H9 (cell line): Measurements from ENCODE around the gene PKD1. TPM values are rescaled to one million over a fixed set of nuclear protein-coding genes. Genes with fewer than 3 reads are reported as not detected.

Source experiments
- DNase-seq: peaks from one replicate; pipeline ENCODE4 v3.0.0-alpha.2; 2017
- H2AFZ ChIP-seq: one replicate; pipeline ENCODE4 v1.6.1; 2013; ENCODE audit warnings: mild to moderate bottlenecking, low read length, control low read depth, moderate library complexity
- H2AK5ac ChIP-seq: 2 replicates; pipeline ENCODE4 v1.6.1; 2013; ENCODE audit warnings: low read length, control low read depth, mixed read lengths; ENCODE audit not compliant: insufficient read length
- H2BK120ac ChIP-seq: one replicate; pipeline ENCODE4 v1.6.1; 2013; ENCODE audit warnings: low read depth, mild to moderate bottlenecking, low read length, control low read depth, inconsistent platforms; ENCODE audit not compliant: poor library complexity, severe bottlenecking
- H2BK12ac ChIP-seq: 2 replicates; pipeline ENCODE4 v1.6.1; 2013; ENCODE audit warnings: low read length, control low read depth, mixed read lengths, low read depth; ENCODE audit not compliant: insufficient read length
- H2BK15ac ChIP-seq: 2 replicates; pipeline ENCODE4 v1.6.1; 2013; ENCODE audit warnings: low read depth, low read length, control low read depth
- H2BK20ac ChIP-seq: one replicate; pipeline ENCODE4 v1.6.1; 2013; ENCODE audit warnings: low read depth, mild to moderate bottlenecking, low read length, control low read depth, inconsistent platforms; ENCODE audit not compliant: poor library complexity, severe bottlenecking
- H2BK5ac ChIP-seq: 2 replicates; pipeline ENCODE4 v1.6.1; 2013; ENCODE audit warnings: low read length, control low read depth, mixed read lengths; ENCODE audit not compliant: insufficient read length
- H3K14ac ChIP-seq: 2 replicates; pipeline ENCODE4 v1.6.1; 2013; ENCODE audit warnings: low read length, control low read depth; ENCODE audit not compliant: insufficient read depth
- H3K18ac ChIP-seq: 2 replicates; pipeline ENCODE4 v1.6.1; 2013; ENCODE audit warnings: low read depth, mild to moderate bottlenecking, mixed read lengths, low read length, control low read depth; ENCODE audit not compliant: insufficient read length
- H3K23ac ChIP-seq: 2 replicates; pipeline ENCODE4 v1.6.1; 2013; ENCODE audit warnings: low read length, control low read depth, mixed read lengths, low read depth; ENCODE audit not compliant: insufficient read length
- H3K23me2 ChIP-seq: 2 replicates; pipeline ENCODE4 v1.6.1; 2013; ENCODE audit warnings: low read depth, mild to moderate bottlenecking, mixed read lengths, low read length, control low read depth; ENCODE audit not compliant: insufficient read length, poor library complexity, severe bottlenecking
- H3K27ac ChIP-seq: 2 replicates; pipeline ENCODE4 v1.5.1; 2013; ENCODE audit warnings: low read length, control low read depth, mixed read lengths, low read depth; ENCODE audit not compliant: insufficient read length
- H3K27me3 ChIP-seq: 2 replicates; pipeline ENCODE4 v1.6.1; 2013; ENCODE audit warnings: low read length, control low read depth, inconsistent platforms; ENCODE audit not compliant: insufficient read depth
- H3K4ac ChIP-seq: 2 replicates; pipeline ENCODE4 v1.6.1; 2013; ENCODE audit warnings: low read depth, mild to moderate bottlenecking, control low read depth, inconsistent platforms, low read length, moderate library complexity
- H3K4me1 ChIP-seq: 2 replicates; pipeline ENCODE4 v1.6.1; 2013; ENCODE audit warnings: low read length, control low read depth, inconsistent platforms; ENCODE audit not compliant: insufficient read depth
- H3K4me2 ChIP-seq: 2 replicates; pipeline ENCODE4 v1.6.1; 2013; ENCODE audit warnings: low read length, control low read depth, mixed read lengths; ENCODE audit not compliant: insufficient read length, insufficient read depth
- H3K56ac ChIP-seq: 2 replicates; pipeline ENCODE4 v1.6.1; 2013; ENCODE audit warnings: low read depth, mild to moderate bottlenecking, mixed read lengths, low read length, control low read depth; ENCODE audit not compliant: insufficient read length
- H3K79me1 ChIP-seq: 2 replicates; pipeline ENCODE4 v1.6.1; 2013; ENCODE audit warnings: low read depth, mild to moderate bottlenecking, moderate library complexity, low read length, control low read depth, inconsistent platforms; ENCODE audit not compliant: insufficient read depth, poor library complexity, severe bottlenecking
- H3K79me2 ChIP-seq: 2 replicates; pipeline ENCODE4 v1.6.1; 2013; ENCODE audit warnings: low read length, control low read depth, inconsistent platforms; ENCODE audit not compliant: insufficient read depth
- H3K9ac ChIP-seq: 2 replicates; pipeline ENCODE4 v1.6.1; 2013; ENCODE audit warnings: low read length, control low read depth, mixed read lengths; ENCODE audit not compliant: insufficient read length; ENCODE audit errors: extremely low read depth
- H3K9me3 ChIP-seq: one replicate; pipeline ENCODE4 v1.6.1; 2013; ENCODE audit warnings: low read depth, low read length, inconsistent platforms; ENCODE audit not compliant: control insufficient read depth
- H3T11ph ChIP-seq: one replicate; pipeline ENCODE4 v1.6.1; 2013; ENCODE audit warnings: mild to moderate bottlenecking, low read length, control low read depth, inconsistent platforms
- H4K20me1 ChIP-seq: one replicate; pipeline ENCODE4 v1.6.1; 2013; ENCODE audit not compliant: control insufficient read depth, insufficient read length, insufficient read depth
- H4K5ac ChIP-seq: 2 replicates; pipeline ENCODE4 v1.6.1; 2013; ENCODE audit warnings: low read depth, mild to moderate bottlenecking, mixed read lengths, low read length, control low read depth; ENCODE audit not compliant: insufficient read length
- H4K8ac ChIP-seq: replicated peaks from 2 replicates; pipeline ENCODE4 v1.6.1; 2013; ENCODE audit warnings: low read length, control low read depth, mixed read lengths, low read depth; ENCODE audit not compliant: insufficient read length
- H4K91ac ChIP-seq: 2 replicates; pipeline ENCODE4 v1.6.1; 2013; ENCODE audit warnings: low read depth, mild to moderate bottlenecking, moderate library complexity, mixed read lengths, low read length, control low read depth; ENCODE audit not compliant: insufficient read length
- H3K27ac Mint-ChIP-seq, 3 experiments: 2 replicates in 2 of 3; 3 replicates in 1 of 3; pipeline ENCODE4 v1.8.0; 2020 to 2021; ENCODE audit warnings: mixed read lengths in 3 of 3, mild to moderate bottlenecking in 1 of 3, moderate library complexity in 1 of 3
- H3K27me3 Mint-ChIP-seq: 2 replicates; pipeline ENCODE4 v1.8.0; 2021; ENCODE audit warnings: low read depth, mild to moderate bottlenecking, moderate library complexity, mixed read lengths
- H3K36me3 Mint-ChIP-seq, 3 experiments: 2 replicates in 2 of 3; 3 replicates in 1 of 3; pipeline ENCODE4 v1.8.0; 2020 to 2021; ENCODE audit warnings: low read depth in 3 of 3, mixed read lengths in 3 of 3; ENCODE audit not compliant: insufficient read depth in 1 of 3
- H3K4me1 Mint-ChIP-seq, 2 experiments: 2 replicates each; pipeline ENCODE4 v1.8.0; 2020; ENCODE audit warnings: mixed read lengths in 2 of 2
- H3K4me3 Mint-ChIP-seq, 2 experiments: 2 replicates in 1 of 2; 3 replicates in 1 of 2; pipeline ENCODE4 v1.8.0; 2020 to 2021; ENCODE audit warnings: mild to moderate bottlenecking in 2 of 2, mixed read lengths in 2 of 2, moderate library complexity in 1 of 2
- H3K9me3 Mint-ChIP-seq, 2 experiments: 2 replicates in 1 of 2; 3 replicates in 1 of 2; pipeline ENCODE4 v1.8.0; 2020; ENCODE audit warnings: mild to moderate bottlenecking in 2 of 2, mixed read lengths in 2 of 2, moderate library complexity in 1 of 2
- CTCF ChIP-seq: fragments of 200-600 bp; sonication (generic); conservative IDR thresholded peaks from 3 replicates; pipeline ENCODE4 v1.8.0; 2021; ENCODE audit warnings: antibody characterized with exemption, mild to moderate bottlenecking
- WGBS: extraction: QIAGEN DNeasy Blood & Tissue Kit; methylation state at CpG from one replicate; pipeline ENCODE4 v1.1.7; 2013; ENCODE audit warnings: missing lambda C conversion rate, low lambda C conversion rate, mixed read lengths; ENCODE audit not compliant: insufficient read length; ENCODE audit errors: extremely low coverage; 5-methylcytosine and 5-hydroxymethylcytosine counted together
- total RNA-seq: library from RNA; stranded (reverse); gene quantifications from 2 replicates; pipeline ENCODE4 v1.2.1, GENCODE V29; 2021

Gene PKD1
- total RNA-seq, 1 experiment from 2014 or later: 88.0 TPM

- no peak overlapping the region for H3K56ac ChIP-seq
- no peak overlapping the region for H2BK12ac ChIP-seq
- H3K27me3 Mint-ChIP-seq: no peaks in the 10 kb centered on the region
- no peaks in the 10 kb centered on the region for H3K23me2 ChIP-seq
- H2AK5ac ChIP-seq: no peak overlapping the region
- peak overlapping the region in 2 of 3 experiments; percentile 32 to 49; a peak in 4 of 7 replicates for H3K27ac Mint-ChIP-seq
- no peak for DNase-seq
- H3K36me3 Mint-ChIP-seq: peaks cover 5 to 31% (median 28%) of the 10 kb centered on the region in 3 experiments; a peak in 6 of 7 replicates
- H2BK20ac ChIP-seq: no peak overlapping the region
- no peaks in the 10 kb centered on the region for H3K9me3 ChIP-seq
- no peaks in the 10 kb centered on the region for H3K4me1 ChIP-seq
- H3K18ac ChIP-seq: no peak overlapping the region
- no peak overlapping the region for H4K5ac ChIP-seq
- no peak overlapping the region for H4K8ac ChIP-seq
- no CpG with 5 or more reads among the region's 23 CpGs for WGBS
- H3K27ac ChIP-seq: no peak overlapping the region
- no peak overlapping the region for H4K91ac ChIP-seq
- no peaks in the 10 kb centered on the region for H3K9me3 Mint-ChIP-seq
- no peak for TF ChIP-seq CTCF
- H3K9ac ChIP-seq: no peak overlapping the region
- H3K4me1 Mint-ChIP-seq: no peaks in the 10 kb centered on the region
- H2AFZ ChIP-seq: no peak overlapping the region
- no peak overlapping the region for H3T11ph ChIP-seq
- no peaks in the 10 kb centered on the region for H3K79me1 ChIP-seq
- no peak overlapping the region for H2BK120ac ChIP-seq
- no peaks in the 10 kb centered on the region for H3K27me3 ChIP-seq
- no peak overlapping the region for H3K4me3 Mint-ChIP-seq
- H3K4me2 ChIP-seq: no peak overlapping the region
- no peak overlapping the region for H3K14ac ChIP-seq
- H2BK15ac ChIP-seq: no peak overlapping the region
- H2BK5ac ChIP-seq: no peak overlapping the region
- H3K4ac ChIP-seq: no peak overlapping the region
- no peaks in the 10 kb centered on the region for H3K79me2 ChIP-seq
- H4K20me1 ChIP-seq: no peaks in the 10 kb centered on the region
- H3K23ac ChIP-seq: no peak overlapping the region
These were observed 57.0 kb downstream of the PKD1 start for GRCh38 chr16:2078691-2079090.
